ENCODE results near the gene LRRC72. TPM values are rescaled to one million over a fixed set of nuclear protein-coding genes. Genes with fewer than 3 reads are reported as not detected.

Gene LRRC72
- total and polyA plus RNA-seq, 2 experiments from 2014 or later, result not detected

DNA sequence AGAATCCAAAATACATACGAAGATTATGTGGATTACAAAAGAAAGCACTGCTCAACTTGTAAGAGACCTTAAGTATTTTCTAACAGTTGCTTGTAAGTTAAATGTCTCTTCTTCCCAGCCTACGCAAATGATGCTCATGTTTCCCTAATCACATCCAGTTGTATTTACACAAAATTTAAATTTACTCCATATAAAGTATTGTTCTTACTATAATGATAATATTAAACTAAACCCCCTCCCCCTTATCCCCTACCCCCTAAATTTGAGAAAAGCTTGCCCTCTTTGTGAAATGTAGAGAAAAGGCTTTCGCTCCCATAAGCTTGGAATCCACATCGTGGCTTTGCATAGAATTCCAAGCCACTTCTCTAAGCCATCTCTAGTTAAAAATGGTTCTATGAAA, 89.5 kb downstream of the LRRC72 start:
- no peaks in the 10 kb centered on the region for H3K9me3 Mint-ChIP-seq
- H3K4me3 Mint-ChIP-seq, result no peak overlapping the region
- Histone ChIP-seq H2AFZ (no peak overlapping the region), H3F3A (replicated peaks; ENCODE audit: low read depth) (no peaks in the 10 kb centered on the region), H3K9me2 (ENCODE audit: insufficient read depth) (no peaks in the 10 kb centered on the region), H3K27me3 (ENCODE audit: insufficient read depth) (no peaks in the 10 kb centered on the region), H3K79me2 (replicated peaks; ENCODE audit: insufficient read depth) (no peaks in the 10 kb centered on the region), H3K4me2 (no peak overlapping the region), H4K20me1 (replicated peaks; ENCODE audit: insufficient read depth) (no peaks in the 10 kb centered on the region), H3K27ac (ENCODE audit: low read depth) (no peak overlapping the region), H3K4me3 (no peak overlapping the region), H3K36me3 (ENCODE audit: insufficient read depth) (no peaks in the 10 kb centered on the region), H3K4me1 (ENCODE audit: insufficient read depth) (peaks cover 13% of the 10 kb centered on the region; the same call in 1 of the 2 replicates)
- H3K36me3 Mint-ChIP-seq (ENCODE audit: low read depth), result peaks cover 15% of the 10 kb centered on the region; the same call in 2 of the 3 replicates
- H3K4me1 Mint-ChIP-seq, result peaks cover 7% of the 10 kb centered on the region
- no peaks in the 10 kb centered on the region for H3K27me3 Mint-ChIP-seq (ENCODE audit: insufficient read depth, low read depth, poor library complexity)
- ATAC-seq (no peak), DNase-seq (ENCODE audit: low spot score) (no peak)
- H3K27ac Mint-ChIP-seq, result no peak overlapping the region
- TF ChIP-seq ZNF331 (CRISPR knock-in tag; IDR thresholded peaks at IDR 0.05; ENCODE audit: low read depth), result no peak

DNA sequence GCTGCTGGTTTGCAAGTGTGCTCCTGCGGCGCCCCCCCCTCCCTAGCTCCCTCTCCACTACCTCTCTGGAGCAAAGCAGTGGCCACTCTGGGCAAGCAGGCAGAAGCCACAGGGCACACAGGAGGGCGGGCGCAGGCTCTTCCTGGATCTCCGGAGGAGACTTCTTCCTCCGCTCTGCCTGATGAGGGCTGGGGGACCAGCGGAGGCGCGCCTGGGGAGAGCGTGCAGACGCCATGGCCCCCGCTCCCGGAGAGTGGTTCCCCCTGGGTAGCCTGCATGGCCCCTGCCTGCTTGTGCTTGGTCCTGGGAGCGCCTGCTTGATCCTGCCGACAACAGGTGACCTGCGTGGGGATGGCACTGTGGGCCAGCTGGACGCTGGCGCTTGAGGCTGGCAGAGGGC, 89.9 kb downstream of the LRRC72 start:
- DNase-seq (ENCODE audit: low spot score), result peak; percentile 61
- H2AFZ ChIP-seq, result no peak overlapping the region
- no peak for TF ChIP-seq POLR2AphosphoS5 (IDR thresholded peaks at IDR 0.05; ENCODE audit: low read depth)
- TF ChIP-seq EZH2phosphoT487 (IDR thresholded peaks at IDR 0.05; ENCODE audit: unreplicated experiment), result no peak
- TF ChIP-seq STAT1 (IDR thresholded peaks at IDR 0.05; ENCODE audit: unreplicated experiment), result no peak
- TF ChIP-seq JUNB (IDR thresholded peaks at IDR 0.05; ENCODE audit: unreplicated experiment), result no peak
- TF ChIP-seq ZNF114 (CRISPR knock-in tag; IDR thresholded peaks at IDR 0.05), result no peak
- no peak for TF ChIP-seq EZH2 (IDR thresholded peaks at IDR 0.05; ENCODE audit: low read depth, unreplicated experiment)
- TF ChIP-seq, protein P1, sequence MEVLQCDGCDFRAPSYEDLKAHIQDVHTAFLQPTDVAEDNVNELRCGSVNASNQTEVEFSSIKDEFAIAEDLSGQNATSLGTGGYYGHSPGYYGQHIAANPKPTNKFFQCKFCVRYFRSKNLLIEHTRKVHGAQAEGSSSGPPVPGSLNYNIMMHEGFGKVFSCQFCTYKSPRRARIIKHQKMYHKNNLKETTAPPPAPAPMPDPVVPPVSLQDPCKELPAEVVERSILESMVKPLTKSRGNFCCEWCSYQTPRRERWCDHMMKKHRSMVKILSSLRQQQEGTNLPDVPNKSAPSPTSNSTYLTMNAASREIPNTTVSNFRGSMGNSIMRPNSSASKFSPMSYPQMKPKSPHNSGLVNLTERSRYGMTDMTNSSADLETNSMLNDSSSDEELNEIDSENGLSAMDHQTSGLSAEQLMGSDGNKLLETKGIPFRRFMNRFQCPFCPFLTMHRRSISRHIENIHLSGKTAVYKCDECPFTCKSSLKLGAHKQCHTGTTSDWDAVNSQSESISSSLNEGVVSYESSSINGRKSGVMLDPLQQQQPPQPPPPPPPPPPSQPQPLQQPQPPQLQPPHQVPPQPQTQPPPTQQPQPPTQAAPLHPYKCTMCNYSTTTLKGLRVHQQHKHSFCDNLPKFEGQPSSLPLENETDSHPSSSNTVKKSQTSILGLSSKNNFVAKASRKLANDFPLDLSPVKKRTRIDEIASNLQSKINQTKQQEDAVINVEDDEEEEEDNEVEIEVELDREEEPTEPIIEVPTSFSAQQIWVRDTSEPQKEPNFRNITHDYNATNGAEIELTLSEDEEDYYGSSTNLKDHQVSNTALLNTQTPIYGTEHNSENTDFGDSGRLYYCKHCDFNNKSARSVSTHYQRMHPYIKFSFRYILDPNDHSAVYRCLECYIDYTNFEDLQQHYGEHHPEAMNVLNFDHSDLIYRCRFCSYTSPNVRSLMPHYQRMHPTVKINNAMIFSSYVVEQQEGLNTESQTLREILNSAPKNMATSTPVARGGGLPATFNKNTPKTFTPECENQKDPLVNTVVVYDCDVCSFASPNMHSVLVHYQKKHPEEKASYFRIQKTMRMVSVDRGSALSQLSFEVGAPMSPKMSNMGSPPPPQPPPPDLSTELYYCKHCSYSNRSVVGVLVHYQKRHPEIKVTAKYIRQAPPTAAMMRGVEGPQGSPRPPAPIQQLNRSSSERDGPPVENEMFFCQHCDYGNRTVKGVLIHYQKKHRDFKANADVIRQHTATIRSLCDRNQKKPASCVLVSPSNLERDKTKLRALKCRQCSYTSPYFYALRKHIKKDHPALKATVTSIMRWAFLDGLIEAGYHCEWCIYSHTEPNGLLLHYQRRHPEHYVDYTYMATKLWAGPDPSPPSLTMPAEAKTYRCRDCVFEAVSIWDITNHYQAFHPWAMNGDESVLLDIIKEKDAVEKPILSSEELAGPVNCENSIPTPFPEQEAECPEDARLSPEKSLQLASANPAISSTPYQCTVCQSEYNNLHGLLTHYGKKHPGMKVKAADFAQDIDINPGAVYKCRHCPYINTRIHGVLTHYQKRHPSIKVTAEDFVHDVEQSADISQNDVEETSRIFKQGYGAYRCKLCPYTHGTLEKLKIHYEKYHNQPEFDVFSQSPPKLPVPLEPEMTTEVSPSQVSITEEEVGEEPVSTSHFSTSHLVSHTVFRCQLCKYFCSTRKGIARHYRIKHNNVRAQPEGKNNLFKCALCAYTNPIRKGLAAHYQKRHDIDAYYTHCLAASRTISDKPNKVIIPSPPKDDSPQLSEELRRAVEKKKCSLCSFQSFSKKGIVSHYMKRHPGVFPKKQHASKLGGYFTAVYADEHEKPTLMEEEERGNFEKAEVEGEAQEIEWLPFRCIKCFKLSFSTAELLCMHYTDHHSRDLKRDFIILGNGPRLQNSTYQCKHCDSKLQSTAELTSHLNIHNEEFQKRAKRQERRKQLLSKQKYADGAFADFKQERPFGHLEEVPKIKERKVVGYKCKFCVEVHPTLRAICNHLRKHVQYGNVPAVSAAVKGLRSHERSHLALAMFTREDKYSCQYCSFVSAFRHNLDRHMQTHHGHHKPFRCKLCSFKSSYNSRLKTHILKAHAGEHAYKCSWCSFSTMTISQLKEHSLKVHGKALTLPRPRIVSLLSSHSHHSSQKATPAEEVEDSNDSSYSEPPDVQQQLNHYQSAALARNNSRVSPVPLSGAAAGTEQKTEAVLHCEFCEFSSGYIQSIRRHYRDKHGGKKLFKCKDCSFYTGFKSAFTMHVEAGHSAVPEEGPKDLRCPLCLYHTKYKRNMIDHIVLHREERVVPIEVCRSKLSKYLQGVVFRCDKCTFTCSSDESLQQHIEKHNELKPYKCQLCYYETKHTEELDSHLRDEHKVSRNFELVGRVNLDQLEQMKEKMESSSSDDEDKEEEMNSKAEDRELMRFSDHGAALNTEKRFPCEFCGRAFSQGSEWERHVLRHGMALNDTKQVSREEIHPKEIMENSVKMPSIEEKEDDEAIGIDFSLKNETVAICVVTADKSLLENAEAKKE (CRISPR knock-in tag; IDR thresholded peaks at IDR 0.05), result no peak
- TF ChIP-seq, protein P2, sequence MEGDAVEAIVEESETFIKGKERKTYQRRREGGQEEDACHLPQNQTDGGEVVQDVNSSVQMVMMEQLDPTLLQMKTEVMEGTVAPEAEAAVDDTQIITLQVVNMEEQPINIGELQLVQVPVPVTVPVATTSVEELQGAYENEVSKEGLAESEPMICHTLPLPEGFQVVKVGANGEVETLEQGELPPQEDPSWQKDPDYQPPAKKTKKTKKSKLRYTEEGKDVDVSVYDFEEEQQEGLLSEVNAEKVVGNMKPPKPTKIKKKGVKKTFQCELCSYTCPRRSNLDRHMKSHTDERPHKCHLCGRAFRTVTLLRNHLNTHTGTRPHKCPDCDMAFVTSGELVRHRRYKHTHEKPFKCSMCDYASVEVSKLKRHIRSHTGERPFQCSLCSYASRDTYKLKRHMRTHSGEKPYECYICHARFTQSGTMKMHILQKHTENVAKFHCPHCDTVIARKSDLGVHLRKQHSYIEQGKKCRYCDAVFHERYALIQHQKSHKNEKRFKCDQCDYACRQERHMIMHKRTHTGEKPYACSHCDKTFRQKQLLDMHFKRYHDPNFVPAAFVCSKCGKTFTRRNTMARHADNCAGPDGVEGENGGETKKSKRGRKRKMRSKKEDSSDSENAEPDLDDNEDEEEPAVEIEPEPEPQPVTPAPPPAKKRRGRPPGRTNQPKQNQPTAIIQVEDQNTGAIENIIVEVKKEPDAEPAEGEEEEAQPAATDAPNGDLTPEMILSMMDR (conservative IDR thresholded peaks at IDR 0.05; ENCODE audit: low read depth in 2 of 2), result no peak
- TF ChIP-seq, protein P3, sequence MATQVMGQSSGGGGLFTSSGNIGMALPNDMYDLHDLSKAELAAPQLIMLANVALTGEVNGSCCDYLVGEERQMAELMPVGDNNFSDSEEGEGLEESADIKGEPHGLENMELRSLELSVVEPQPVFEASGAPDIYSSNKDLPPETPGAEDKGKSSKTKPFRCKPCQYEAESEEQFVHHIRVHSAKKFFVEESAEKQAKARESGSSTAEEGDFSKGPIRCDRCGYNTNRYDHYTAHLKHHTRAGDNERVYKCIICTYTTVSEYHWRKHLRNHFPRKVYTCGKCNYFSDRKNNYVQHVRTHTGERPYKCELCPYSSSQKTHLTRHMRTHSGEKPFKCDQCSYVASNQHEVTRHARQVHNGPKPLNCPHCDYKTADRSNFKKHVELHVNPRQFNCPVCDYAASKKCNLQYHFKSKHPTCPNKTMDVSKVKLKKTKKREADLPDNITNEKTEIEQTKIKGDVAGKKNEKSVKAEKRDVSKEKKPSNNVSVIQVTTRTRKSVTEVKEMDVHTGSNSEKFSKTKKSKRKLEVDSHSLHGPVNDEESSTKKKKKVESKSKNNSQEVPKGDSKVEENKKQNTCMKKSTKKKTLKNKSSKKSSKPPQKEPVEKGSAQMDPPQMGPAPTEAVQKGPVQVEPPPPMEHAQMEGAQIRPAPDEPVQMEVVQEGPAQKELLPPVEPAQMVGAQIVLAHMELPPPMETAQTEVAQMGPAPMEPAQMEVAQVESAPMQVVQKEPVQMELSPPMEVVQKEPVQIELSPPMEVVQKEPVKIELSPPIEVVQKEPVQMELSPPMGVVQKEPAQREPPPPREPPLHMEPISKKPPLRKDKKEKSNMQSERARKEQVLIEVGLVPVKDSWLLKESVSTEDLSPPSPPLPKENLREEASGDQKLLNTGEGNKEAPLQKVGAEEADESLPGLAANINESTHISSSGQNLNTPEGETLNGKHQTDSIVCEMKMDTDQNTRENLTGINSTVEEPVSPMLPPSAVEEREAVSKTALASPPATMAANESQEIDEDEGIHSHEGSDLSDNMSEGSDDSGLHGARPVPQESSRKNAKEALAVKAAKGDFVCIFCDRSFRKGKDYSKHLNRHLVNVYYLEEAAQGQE (IDR thresholded peaks at IDR 0.05; ENCODE audit: unreplicated experiment), result no peak
- no peak for TF ChIP-seq CREB1 (CRISPR knock-in tag; IDR thresholded peaks at IDR 0.05; ENCODE audit: low read depth)

More for the DNA sequence above, 89.9 kb downstream of the LRRC72 start:
- Histone ChIP-seq H3K27ac (ENCODE audit: low read depth) (no peak overlapping the region), H3K36me3 (ENCODE audit: insufficient read depth) (no peaks in the 10 kb centered on the region), H3K4me2 (no peak overlapping the region), H3F3A (replicated peaks; ENCODE audit: low read depth) (no peaks in the 10 kb centered on the region), H3K27me3 (ENCODE audit: insufficient read depth) (no peaks in the 10 kb centered on the region), H3K79me2 (replicated peaks; ENCODE audit: insufficient read depth) (no peaks in the 10 kb centered on the region), H3K9me2 (ENCODE audit: insufficient read depth) (no peaks in the 10 kb centered on the region), H4K20me1 (replicated peaks; ENCODE audit: insufficient read depth) (no peaks in the 10 kb centered on the region), H3K4me3 (no peak overlapping the region), H3K4me1 (ENCODE audit: insufficient read depth) (peaks cover 13% of the 10 kb centered on the region; the same call in 1 of the 2 replicates)
- H3K27me3 Mint-ChIP-seq (ENCODE audit: insufficient read depth, low read depth, poor library complexity), result no peaks in the 10 kb centered on the region
- peaks cover 15% of the 10 kb centered on the region; the same call in 2 of the 3 replicates for H3K36me3 Mint-ChIP-seq (ENCODE audit: low read depth)
- no peak overlapping the region for H3K27ac Mint-ChIP-seq
- no peaks in the 10 kb centered on the region for H3K9me3 Mint-ChIP-seq
- peaks cover 7% of the 10 kb centered on the region for H3K4me1 Mint-ChIP-seq
- H3K4me3 Mint-ChIP-seq, result no peak overlapping the region
- peak; percentile 91 for ATAC-seq
